HG02759 (cell line): Measurements from ENCODE around the gene PROSER2.

Experiments
- ATAC-seq: cut with Tn5 transposase; IDR thresholded peaks from one replicate; pipeline ENCODE4 v1.9.1; 2021; ENCODE audit warnings: mild to moderate bottlenecking, moderate library complexity; ENCODE audit not compliant: unreplicated experiment

Gene PROSER2

GRCh38 chr10:11901036-11901301, 77.8 kb downstream of the PROSER2 start:
- no peak for ATAC-seq

GRCh38 chr10:11901454-11901832, 78.3 kb downstream of the PROSER2 start:
- no peak for ATAC-seq

- ATAC-seq: no peak
These were observed 78.8 kb downstream of the PROSER2 start for GRCh38 chr10:11901833-11902475.

- ATAC-seq: no peak
These were observed 79.5 kb downstream of the PROSER2 start for GRCh38 chr10:11902646-11903045.

GRCh38 chr10:11906714-11907113, 83.6 kb downstream of the PROSER2 start:
- ATAC-seq: no peak

- no peak for ATAC-seq
These were observed 84.8 kb downstream of the PROSER2 start for GRCh38 chr10:11907914-11908313.

GRCh38 chr10:11908536-11908935, 85.4 kb downstream of the PROSER2 start:
- ATAC-seq: no peak

- no peak for ATAC-seq
These were observed 85.8 kb downstream of the PROSER2 start for GRCh38 chr10:11908991-11909390.

- no peak for ATAC-seq
These were observed 86.5 kb downstream of the PROSER2 start for GRCh38 chr10:11909618-11910017.

GRCh38 chr10:11910102-11910501, 86.9 kb downstream of the PROSER2 start:
- no peak for ATAC-seq

- ATAC-seq: no peak
These were observed 90.0 kb downstream of the PROSER2 start for GRCh38 chr10:11913079-11913641.

GRCh38 chr10:11918384-11918783, 95.2 kb downstream of the PROSER2 start:
- no peak for ATAC-seq

- no peak for ATAC-seq
These were observed 96.1 kb downstream of the PROSER2 start for GRCh38 chr10:11919271-11919670.
